ENCODE data around the gene P2RX5.

GRCh38 chr17:3685174-3685573 is 10.8 kb downstream of the P2RX5 start:
- TF ChIP-seq CTCF (conservative IDR thresholded peaks at IDR 0.05; ENCODE audit: low read depth in 2 of 2) (no peak), JUNB (IDR thresholded peaks at IDR 0.05; ENCODE audit: unreplicated experiment) (no peak), POLR2AphosphoS5 (IDR thresholded peaks at IDR 0.05; ENCODE audit: low read depth) (no peak)

All from GM23338 (cell line).